MM.1S (cell line): Measurements from ENCODE around the gene FOXB1.

Experiments used
- DNase-seq: peaks from one replicate; pipeline ENCODE4 v3.0.0-alpha.2; 2015
- H2AFZ ChIP-seq: fragments of 300-600 bp; sonication (generic); 2 replicates; pipeline ENCODE4 v1.6.0; 2016; ENCODE audit warnings: antibody characterized with exemption, low read length
- H3F3A ChIP-seq: fragments of 300-600 bp; sonication (generic); 2 replicates; pipeline ENCODE4 v1.6.1; 2016; ENCODE audit warnings: mild to moderate bottlenecking, antibody characterized with exemption, low read length, moderate library complexity, mixed read lengths; ENCODE audit not compliant: insufficient read depth
- H3K27ac ChIP-seq: fragments of 300-600 bp; sonication (generic); 2 replicates; pipeline ENCODE4 v1.5.1; 2016; ENCODE audit warnings: mild to moderate bottlenecking, low read length
- H3K27me3 ChIP-seq: fragments of 300-600 bp; sonication (generic); replicated peaks from 2 replicates; pipeline ENCODE4 v1.6.0; 2016; ENCODE audit warnings: low read length; ENCODE audit not compliant: insufficient read depth
- H3K36me3 ChIP-seq: fragments of 300-600 bp; sonication (generic); replicated peaks from 2 replicates; pipeline ENCODE4 v1.6.1; 2016; ENCODE audit warnings: mild to moderate bottlenecking, low read length, mixed read lengths; ENCODE audit not compliant: insufficient read depth
- H3K4me1 ChIP-seq: fragments of 300-600 bp; sonication (generic); 2 replicates; pipeline ENCODE4 v1.6.1; 2016; ENCODE audit warnings: low read length, mixed read lengths
- H3K4me2 ChIP-seq: fragments of 300-600 bp; sonication (generic); 2 replicates; pipeline ENCODE4 v1.6.0; 2016; ENCODE audit warnings: low read depth, low read length
- H3K4me3 ChIP-seq: fragments of 300-600 bp; sonication (generic); 2 replicates; pipeline ENCODE4 v1.5.1; 2016; ENCODE audit warnings: low read length, mixed read lengths
- H3K79me2 ChIP-seq: fragments of 300-600 bp; sonication (generic); 2 replicates; pipeline ENCODE4 v1.6.1; 2016; ENCODE audit warnings: mixed run types, low read length, mixed read lengths
- H3K9ac ChIP-seq: fragments of 300-600 bp; sonication (generic); 2 replicates; pipeline ENCODE4 v1.6.1; 2016; ENCODE audit warnings: low read length, mixed read lengths
- H3K9me2 ChIP-seq: fragments of 300-600 bp; sonication (generic); replicated peaks from 2 replicates; pipeline ENCODE4 v1.6.1; 2016; ENCODE audit warnings: mild to moderate bottlenecking, low read length, mixed read lengths; ENCODE audit not compliant: insufficient read depth
- H3K9me3 ChIP-seq: fragments of 300-600 bp; sonication (generic); replicated peaks from 2 replicates; pipeline ENCODE4 v1.6.1; 2016; ENCODE audit warnings: mild to moderate bottlenecking, low read length, mixed read lengths; ENCODE audit not compliant: insufficient read depth
- H4K20me1 ChIP-seq: fragments of 300-600 bp; sonication (generic); 2 replicates; pipeline ENCODE4 v1.6.1; 2016; ENCODE audit warnings: mild to moderate bottlenecking, low read length, moderate library complexity, mixed read lengths; ENCODE audit not compliant: insufficient read depth
- CTCF ChIP-seq: fragments of 300-600 bp; sonication (generic); IDR thresholded peaks from 2 replicates; pipeline ENCODE4 v1.5.1; 2016; ENCODE audit warnings: antibody characterized with exemption, low read length, mixed read lengths
- EZH2 ChIP-seq: fragments of 300-600 bp; sonication (generic); optimal IDR thresholded peaks from 2 replicates; pipeline ENCODE3; 2017; ENCODE audit warnings: low read depth, mild to moderate bottlenecking, antibody characterized with exemption, low read length, mixed read lengths
- EZH2phosphoT487 ChIP-seq: fragments of 300-600 bp; sonication (generic); IDR thresholded peaks from 2 replicates; pipeline ENCODE4 v1.6.1; 2018; ENCODE audit warnings: antibody characterized with exemption, low read length

FOXB1 gene

DNA sequence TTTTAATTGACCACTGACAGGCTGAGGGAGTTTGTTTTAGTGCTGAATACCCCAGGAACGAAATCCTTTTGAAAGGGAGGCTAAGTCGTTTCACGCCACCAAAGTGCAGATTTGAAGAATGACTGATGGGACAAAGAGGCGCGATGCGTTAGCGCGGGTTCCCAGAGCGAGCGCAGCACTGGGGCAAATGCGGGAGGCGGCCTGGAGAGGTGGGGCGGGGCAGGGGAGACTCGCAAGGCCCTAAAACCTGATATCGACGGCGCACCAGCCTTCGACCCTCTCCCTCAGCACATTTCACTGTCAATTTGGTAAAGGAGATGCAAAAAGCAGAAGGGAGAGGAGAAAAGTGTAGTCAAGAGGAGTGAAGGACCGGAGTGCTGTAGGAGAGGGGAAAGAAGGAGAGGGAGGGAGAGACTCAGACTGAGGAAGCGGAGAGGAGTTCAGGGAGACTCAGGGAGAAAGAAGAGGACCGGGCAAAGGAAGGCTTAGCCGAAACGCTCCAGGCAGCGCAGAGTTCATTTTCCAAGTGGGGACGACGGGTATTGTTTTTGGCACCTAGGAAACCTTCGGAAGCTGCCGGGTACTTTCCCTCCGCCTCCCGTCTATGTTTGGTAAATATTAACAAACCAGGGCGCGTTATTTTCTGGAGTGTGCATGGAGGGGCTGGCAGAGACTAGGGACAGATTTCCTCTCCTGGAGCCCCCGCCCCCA lies 3.8 kb upstream of the FOXB1 start:
- H2AFZ ChIP-seq, result no peak overlapping the region
- H3K4me1 ChIP-seq, result peaks cover 20% of the 10 kb centered on the region
- H4K20me1 ChIP-seq, result no peaks in the 10 kb centered on the region
- H3K4me2 ChIP-seq, result no peak overlapping the region
- H3K27ac ChIP-seq, result no peak overlapping the region
- DNase-seq, result no peak
- no peaks in the 10 kb centered on the region for H3K79me2 ChIP-seq
- H3K4me3 ChIP-seq, result no peak overlapping the region
- H3K27me3 ChIP-seq, result no peaks in the 10 kb centered on the region
- no peak for TF ChIP-seq EZH2
- no peak for TF ChIP-seq CTCF
- no peak for TF ChIP-seq EZH2phosphoT487
- H3K36me3 ChIP-seq, result no peaks in the 10 kb centered on the region
- H3K9me2 ChIP-seq, result no peaks in the 10 kb centered on the region
- H3F3A ChIP-seq, result peaks cover 13% of the 10 kb centered on the region
- no peak overlapping the region for H3K9ac ChIP-seq
- no peaks in the 10 kb centered on the region for H3K9me3 ChIP-seq

- Histone ChIP-seq H3K27me3 (no peaks in the 10 kb centered on the region), H3K4me3 (no peak overlapping the region)
Measured at GRCh38 chr15:60000824-60001609, 3.1 kb upstream of the FOXB1 start.

More at GRCh38 chr15:60000824-60001609, 3.1 kb upstream of the FOXB1 start:
- H3K9me3 ChIP-seq, result no peaks in the 10 kb centered on the region
- H3K9ac ChIP-seq, result no peak overlapping the region
- peaks cover 13% of the 10 kb centered on the region for H3F3A ChIP-seq
- no peaks in the 10 kb centered on the region for H3K36me3 ChIP-seq
- no peaks in the 10 kb centered on the region for H3K79me2 ChIP-seq
- no peaks in the 10 kb centered on the region for H4K20me1 ChIP-seq
- no peak overlapping the region for H3K27ac ChIP-seq
- no peak overlapping the region for H2AFZ ChIP-seq
- peaks cover 20% of the 10 kb centered on the region for H3K4me1 ChIP-seq
- TF ChIP-seq CTCF (no peak), EZH2phosphoT487 (no peak), EZH2 (no peak)
- H3K9me2 ChIP-seq, result no peaks in the 10 kb centered on the region
- DNase-seq, result no peak
- no peak overlapping the region for H3K4me2 ChIP-seq
